Activated CD8-positive, alpha-beta memory T cell treated with anti-CD3 and anti-CD28 coated beads, Interleukin-2, amount 10 ng/mL, durations not matched to agents 7 days and 5 days (primary cell): Measurements from ENCODE around the gene CRISPLD2. TPM values are rescaled to one million over a fixed set of nuclear protein-coding genes. Genes with fewer than 3 reads are reported as not detected.
"Not testable (repeated sequence)": the region's sequence is repeated elsewhere in the genome, so short reads cannot be mapped to it uniquely, and the experiment has no call there.

ENCODE experiments used
- ATAC-seq: fragments of 150-1000 bp; cut with Tn5 transposase; one replicate; pipeline ENCODE4 v1.10.0; 2021; ENCODE audit warnings: moderate library complexity
- CTCF ChIA-PET: fragments of 350-600 bp; sonication (Branson Sonifier 250); formaldehyde crosslinking; loops from one replicate; lab custom pipeline; 2021; ENCODE audit warnings: antibody characterized with exemption; lab: Charles Lee
- DNase-seq: peaks from one replicate; pipeline ENCODE4 v3.0.0-alpha.2; 2020
- H3K27ac Mint-ChIP-seq: one replicate; pipeline ENCODE4 v1.8.0; 2021; ENCODE audit warnings: mild to moderate bottlenecking, mixed read lengths
- H3K27me3 Mint-ChIP-seq: one replicate; pipeline ENCODE4 v1.8.0; 2021; ENCODE audit warnings: mixed read lengths
- H3K36me3 Mint-ChIP-seq: one replicate; pipeline ENCODE4 v1.8.0; 2021; ENCODE audit warnings: mild to moderate bottlenecking, mixed read lengths
- H3K4me1 Mint-ChIP-seq: one replicate; pipeline ENCODE4 v1.8.0; 2021; ENCODE audit warnings: mixed read lengths
- H3K4me3 Mint-ChIP-seq: one replicate; pipeline ENCODE4 v1.8.0; 2021; ENCODE audit warnings: mild to moderate bottlenecking, moderate library complexity, mixed read lengths
- H3K9me3 Mint-ChIP-seq: one replicate; pipeline ENCODE4 v1.8.0; 2022; ENCODE audit warnings: low read depth, mixed read lengths
- total RNA-seq, 2 experiments: library from RNA; stranded (reverse); gene quantifications; one replicate each; pipeline ENCODE4 v1.2.3, GENCODE V29; 2021

Gene CRISPLD2
- total RNA-seq, 2 experiments from 2014 or later, result not detected

DNA sequence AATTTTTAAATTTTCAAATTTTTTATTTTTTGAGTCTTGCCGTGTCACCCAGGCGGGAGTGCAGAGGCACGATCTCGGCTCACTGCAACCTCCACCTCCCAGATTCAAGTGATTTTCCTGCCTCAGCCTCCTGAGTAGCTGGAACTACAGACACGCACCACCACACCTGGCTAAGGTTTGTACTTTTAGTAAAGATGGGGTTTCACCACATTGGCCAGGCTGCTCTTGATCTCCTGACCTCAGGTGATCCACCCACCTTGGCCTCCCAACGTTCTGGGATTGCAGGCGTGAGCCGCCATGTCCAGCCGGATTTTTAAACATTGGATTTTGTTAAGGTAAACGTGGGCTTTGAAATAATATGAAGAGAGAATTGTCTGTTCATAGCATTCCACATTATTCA, 11.9 kb downstream of the CRISPLD2 start:
- not testable (repeated sequence) for H3K9me3 Mint-ChIP-seq, H3K36me3 Mint-ChIP-seq, H3K4me1 Mint-ChIP-seq, H3K27ac Mint-ChIP-seq, ATAC-seq, H3K4me3 Mint-ChIP-seq, DNase-seq
- CTCF ChIA-PET, result interaction anchor here (1.0 to 1.5 kb wide), 2 partner anchors 24 to 139 kb away, joined by 3 read pairs; no protein-coding TSS in a partner anchor
- H3K27me3 Mint-ChIP-seq, result peaks cover 21% of the 10 kb centered on the region

DNA sequence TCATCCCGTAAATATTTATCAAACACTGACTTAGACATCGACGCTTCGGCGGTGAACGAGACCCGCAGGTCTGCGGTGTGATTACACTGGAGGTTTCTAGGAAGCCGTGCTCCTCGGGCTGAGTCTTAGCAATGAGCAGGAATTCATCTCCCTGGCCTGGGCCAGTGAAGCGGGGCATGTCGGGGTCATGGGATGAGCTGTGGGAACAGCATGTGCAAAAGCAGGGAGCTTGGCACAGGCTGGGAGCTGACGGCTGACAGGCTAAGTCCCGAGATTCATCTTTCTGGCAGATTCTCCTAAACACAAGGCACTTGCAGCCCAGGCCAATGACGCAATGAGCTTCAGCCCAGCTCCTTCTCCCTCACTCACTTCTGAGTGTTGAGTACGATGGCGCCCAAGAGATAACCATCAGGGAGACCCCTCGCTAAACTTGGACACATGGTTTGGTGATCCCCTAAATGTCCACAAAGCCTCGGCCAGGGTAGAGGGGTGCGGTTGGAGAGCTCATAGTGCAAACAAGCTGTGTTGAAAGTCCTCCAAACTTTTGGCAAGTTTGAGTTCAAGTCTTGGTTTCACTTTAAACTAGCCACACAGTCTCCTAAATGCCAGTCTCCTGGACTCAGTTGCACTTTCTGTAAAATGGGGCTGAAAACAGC, 12.8 kb downstream of the CRISPLD2 start:
- ATAC-seq (no peak), DNase-seq (no peak)
- no peaks in the 10 kb centered on the region for H3K36me3 Mint-ChIP-seq
- CTCF ChIA-PET, result interaction anchor here (1.5 kb wide), 1 partner anchor 138 kb away, joined by 3 read pairs; no protein-coding TSS in a partner anchor
- no peaks in the 10 kb centered on the region for H3K4me1 Mint-ChIP-seq
- H3K9me3 Mint-ChIP-seq, result no peaks in the 10 kb centered on the region
- H3K4me3 Mint-ChIP-seq, result no peak overlapping the region
- no peak overlapping the region for H3K27ac Mint-ChIP-seq
- peaks cover 21% of the 10 kb centered on the region for H3K27me3 Mint-ChIP-seq

GRCh38 chr16:84833144-84833500, 13.3 kb downstream of the CRISPLD2 start:
- no peaks in the 10 kb centered on the region for H3K4me1 Mint-ChIP-seq
- H3K36me3 Mint-ChIP-seq, result no peaks in the 10 kb centered on the region
- H3K27me3 Mint-ChIP-seq, result peaks cover 18% of the 10 kb centered on the region
- no peak overlapping the region for H3K4me3 Mint-ChIP-seq
- no peak for DNase-seq
- H3K9me3 Mint-ChIP-seq, result no peaks in the 10 kb centered on the region
- ATAC-seq, result no peak
- CTCF ChIA-PET, result interaction anchor here (1.5 kb wide), 1 partner anchor 138 kb away, joined by 3 read pairs; no protein-coding TSS in a partner anchor
- no peak overlapping the region for H3K27ac Mint-ChIP-seq

DNA sequence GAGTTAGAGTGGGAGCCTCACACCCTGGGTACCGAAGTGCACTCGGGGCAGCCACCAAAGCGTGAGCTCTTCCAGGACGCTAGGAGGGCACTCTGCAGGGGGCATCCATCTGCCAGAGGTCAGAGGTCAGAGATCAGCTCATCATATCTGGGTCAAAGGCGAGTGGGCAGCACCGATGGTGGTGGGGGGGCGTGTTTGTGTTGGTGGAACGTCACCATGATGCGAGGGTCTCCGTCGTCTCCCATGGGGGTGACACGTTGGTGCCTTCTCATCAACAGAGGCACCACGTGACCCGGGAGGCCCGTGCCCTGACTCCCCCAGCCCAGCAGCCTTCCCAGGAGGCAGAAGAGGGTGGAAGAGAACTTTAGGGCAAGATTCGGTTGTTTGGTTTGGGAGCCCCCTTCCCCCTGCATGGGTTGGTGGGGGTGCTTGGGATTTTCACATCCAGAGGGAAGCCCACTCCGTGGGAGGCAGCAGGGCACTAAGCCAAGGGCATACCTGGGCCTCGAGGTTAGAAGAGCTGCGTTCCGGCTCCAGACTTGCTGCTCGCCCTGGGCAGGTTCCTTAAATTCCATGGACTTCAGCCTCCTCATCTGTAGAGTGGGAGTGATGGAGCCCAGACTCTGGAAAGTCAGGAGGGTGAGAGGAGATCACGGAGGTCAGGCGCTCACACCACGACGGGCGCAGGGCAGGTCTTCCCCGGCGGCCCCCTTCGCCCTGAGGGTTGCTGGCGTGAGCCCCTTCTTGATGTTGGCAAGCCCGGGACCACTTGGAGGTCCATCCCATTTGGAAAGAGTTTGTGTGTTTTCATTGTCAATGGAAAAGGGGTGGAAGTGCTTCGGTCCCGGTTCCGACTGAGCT, 14.0 kb downstream of the CRISPLD2 start:
- DNase-seq (no peak), ATAC-seq (no peak)
- Mint-ChIP-seq H3K4me3 (no peak overlapping the region), H3K9me3 (no peaks in the 10 kb centered on the region), H3K27ac (no peak overlapping the region), H3K4me1 (no peaks in the 10 kb centered on the region), H3K36me3 (no peaks in the 10 kb centered on the region), H3K27me3 (peaks cover 17% of the 10 kb centered on the region)
- CTCF ChIA-PET, result no interaction called here

GRCh38 chr16:84834403-84834772, 14.6 kb downstream of the CRISPLD2 start:
- H3K36me3 Mint-ChIP-seq, result no peaks in the 10 kb centered on the region
- no peak overlapping the region for H3K27ac Mint-ChIP-seq
- ATAC-seq (no peak), DNase-seq (no peak)
- no peak overlapping the region for H3K4me3 Mint-ChIP-seq
- H3K27me3 Mint-ChIP-seq, result peaks cover 15% of the 10 kb centered on the region
- no peaks in the 10 kb centered on the region for H3K4me1 Mint-ChIP-seq
- no peaks in the 10 kb centered on the region for H3K9me3 Mint-ChIP-seq
- CTCF ChIA-PET, result no interaction called here

DNA sequence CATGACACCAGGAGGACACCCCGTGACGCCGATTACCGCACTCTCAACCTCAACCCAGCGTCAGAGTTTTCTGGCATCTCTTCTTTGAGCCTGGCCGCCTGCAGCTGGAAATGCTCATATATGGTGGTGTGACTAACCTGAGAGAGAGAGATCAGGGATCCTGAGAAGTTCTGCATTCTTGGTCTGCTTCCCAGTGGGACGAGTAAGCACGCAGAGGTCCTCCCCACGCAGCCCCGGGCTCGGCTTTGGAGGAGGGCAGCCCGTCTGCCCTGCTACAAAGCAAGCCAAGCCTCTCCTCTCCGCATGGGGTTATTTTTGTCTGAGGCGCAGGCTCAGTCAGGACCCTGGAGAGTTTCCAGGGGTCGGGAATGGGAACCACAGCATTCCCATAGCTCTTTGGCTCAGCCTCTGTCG, 16.5 kb downstream of the CRISPLD2 start:
- DNase-seq (no peak), ATAC-seq (no peak)
- Mint-ChIP-seq H3K9me3 (no peaks in the 10 kb centered on the region), H3K4me3 (no peak overlapping the region), H3K36me3 (no peaks in the 10 kb centered on the region), H3K27ac (no peak overlapping the region), H3K27me3 (peaks cover 19% of the 10 kb centered on the region), H3K4me1 (no peaks in the 10 kb centered on the region)
- CTCF ChIA-PET, result no interaction called here

- DNase-seq, result no peak
- no peaks in the 10 kb centered on the region for H3K4me1 Mint-ChIP-seq
- ATAC-seq, result no peak
- no peak overlapping the region for H3K27ac Mint-ChIP-seq
- CTCF ChIA-PET, result no interaction called here
- no peaks in the 10 kb centered on the region for H3K36me3 Mint-ChIP-seq
- no peak overlapping the region for H3K4me3 Mint-ChIP-seq
- H3K27me3 Mint-ChIP-seq, result peaks cover 24% of the 10 kb centered on the region
- H3K9me3 Mint-ChIP-seq, result no peaks in the 10 kb centered on the region
These were observed 17.2 kb downstream of the CRISPLD2 start for GRCh38 chr16:84836967-84837366.

DNA sequence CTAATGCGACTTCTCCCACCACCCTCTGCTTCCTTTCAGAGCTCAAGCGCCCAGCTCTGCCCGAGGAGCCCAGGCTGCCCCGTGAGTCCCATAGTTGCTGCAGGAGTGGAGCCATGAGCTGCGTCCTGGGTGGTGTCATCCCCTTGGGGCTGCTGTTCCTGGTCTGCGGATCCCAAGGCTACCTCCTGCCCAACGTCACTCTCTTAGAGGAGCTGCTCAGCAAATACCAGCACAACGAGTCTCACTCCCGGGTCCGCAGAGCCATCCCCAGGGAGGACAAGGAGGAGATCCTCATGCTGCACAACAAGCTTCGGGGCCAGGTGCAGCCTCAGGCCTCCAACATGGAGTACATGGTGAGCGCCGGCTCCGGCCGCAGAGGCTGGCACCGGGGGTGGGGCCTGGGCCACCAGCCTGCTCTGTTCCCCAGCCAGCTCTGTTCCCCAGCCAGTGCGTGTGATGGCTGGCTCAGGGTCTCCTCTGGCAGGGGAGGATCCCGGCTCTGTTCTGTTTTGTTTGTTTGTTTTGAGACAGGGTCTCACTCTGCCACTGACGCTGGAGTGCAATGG, 18.7 kb downstream of the CRISPLD2 start:
- H3K27me3 Mint-ChIP-seq, result peaks cover 36% of the 10 kb centered on the region
- ATAC-seq (no peak), DNase-seq (no peak)
- no peaks in the 10 kb centered on the region for H3K36me3 Mint-ChIP-seq
- CTCF ChIA-PET, result interaction anchor here (0.6 kb wide), 1 partner anchor 710 kb away, joined by 3 read pairs; no protein-coding TSS in a partner anchor
- peaks cover 6% of the 10 kb centered on the region for H3K4me1 Mint-ChIP-seq
- no peaks in the 10 kb centered on the region for H3K9me3 Mint-ChIP-seq
- no peak overlapping the region for H3K4me3 Mint-ChIP-seq
- H3K27ac Mint-ChIP-seq, result no peak overlapping the region

GRCh38 chr16:84839054-84839453, 19.3 kb downstream of the CRISPLD2 start:
- DNase-seq (no peak), ATAC-seq (no peak)
- Mint-ChIP-seq H3K27me3 (peaks cover 41% of the 10 kb centered on the region), H3K9me3 (no peaks in the 10 kb centered on the region), H3K36me3 (no peaks in the 10 kb centered on the region), H3K4me1 (peaks cover 7% of the 10 kb centered on the region), H3K4me3 (no peak overlapping the region), H3K27ac (no peak overlapping the region)
- CTCF ChIA-PET, result no interaction called here

GRCh38 chr16:84839956-84840355, 20.2 kb downstream of the CRISPLD2 start:
- H3K27me3 Mint-ChIP-seq, result peaks cover 42% of the 10 kb centered on the region
- no peaks in the 10 kb centered on the region for H3K9me3 Mint-ChIP-seq
- H3K27ac Mint-ChIP-seq, result no peak overlapping the region
- H3K4me3 Mint-ChIP-seq, result no peak overlapping the region
- DNase-seq (no peak), ATAC-seq (no peak)
- peaks cover 7% of the 10 kb centered on the region for H3K4me1 Mint-ChIP-seq
- CTCF ChIA-PET, result no interaction called here
- H3K36me3 Mint-ChIP-seq, result no peaks in the 10 kb centered on the region

DNA sequence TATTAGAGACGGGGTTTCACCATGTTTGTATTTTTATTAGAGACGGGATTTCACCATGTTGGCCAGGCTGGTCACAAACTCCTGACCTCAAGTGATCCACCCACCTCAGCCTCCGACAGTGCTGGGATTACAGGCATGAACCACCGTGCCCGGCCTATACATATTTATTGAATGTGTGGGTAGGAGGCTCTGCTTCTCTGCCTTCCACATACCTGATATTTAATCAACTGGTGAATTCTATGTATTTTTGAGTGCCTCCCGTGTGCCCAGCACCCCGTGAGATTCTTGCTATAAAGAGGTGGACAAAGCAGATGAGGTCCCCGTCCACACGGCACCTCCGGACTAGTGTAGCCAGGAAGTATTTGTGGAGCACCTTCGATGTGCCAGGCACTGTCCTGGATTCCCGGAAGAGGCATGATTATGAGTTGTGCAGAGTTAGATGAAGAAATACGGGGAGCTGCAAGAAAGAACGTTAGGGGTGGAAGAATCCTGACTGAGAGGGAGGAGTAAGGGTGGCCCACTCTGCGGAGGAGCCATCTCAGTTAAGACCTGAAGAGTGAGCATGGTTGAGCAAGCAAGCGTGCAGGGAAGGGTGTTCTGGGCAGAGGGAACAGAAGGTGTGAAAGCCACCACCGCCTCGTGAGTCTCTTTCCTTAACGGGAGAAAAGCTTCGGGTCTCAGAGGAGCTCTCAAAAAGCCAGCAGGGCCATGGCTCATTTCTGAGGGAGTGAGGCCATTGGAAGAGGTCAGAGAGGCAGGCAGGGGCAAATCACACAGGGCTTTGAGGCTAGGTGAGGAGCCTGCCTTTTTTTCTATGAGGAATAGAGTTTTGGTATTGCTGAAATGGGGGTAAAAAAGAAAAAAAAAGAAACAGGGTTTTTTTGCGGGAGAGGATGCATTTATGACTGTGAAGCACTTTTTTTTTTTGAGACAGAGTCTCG, 21.2 kb downstream of the CRISPLD2 start:
- Mint-ChIP-seq H3K36me3 (no peaks in the 10 kb centered on the region), H3K9me3 (no peaks in the 10 kb centered on the region), H3K27me3 (peaks cover 40% of the 10 kb centered on the region), H3K4me1 (peaks cover 7% of the 10 kb centered on the region), H3K27ac (no peak overlapping the region), H3K4me3 (no peak overlapping the region)
- CTCF ChIA-PET, result interaction anchor here (0.7 kb wide), 1 partner anchor 318 kb away, joined by 3 read pairs; no protein-coding TSS in a partner anchor
- DNase-seq (no peak), ATAC-seq (no peak)

DNA sequence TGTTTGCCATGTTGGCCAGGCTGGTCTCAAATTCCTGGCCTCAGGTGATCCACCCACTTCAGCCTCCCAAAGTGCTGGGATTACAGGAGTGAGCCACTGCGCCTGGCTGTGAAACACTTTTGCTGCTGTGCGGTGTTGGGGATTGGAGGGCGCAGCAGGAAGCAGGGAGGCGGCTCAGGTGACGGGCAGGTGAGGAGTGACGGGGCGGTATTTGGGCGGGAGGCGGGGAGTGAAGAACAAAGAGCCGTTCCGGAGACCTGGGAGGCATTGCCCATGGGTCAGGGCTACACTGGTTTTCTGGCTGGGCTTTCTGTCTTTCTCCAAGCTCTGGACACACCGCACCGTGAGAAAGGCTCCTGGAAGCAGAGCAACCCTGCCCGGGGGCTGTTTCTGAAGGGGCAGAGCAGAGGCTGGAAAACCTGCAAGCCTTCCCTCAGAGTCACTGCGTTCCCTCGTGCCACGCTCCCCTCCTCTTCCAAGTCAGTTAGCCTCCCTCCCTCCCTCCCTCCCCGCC, 22.1 kb downstream of the CRISPLD2 start:
- Mint-ChIP-seq H3K4me1 (peaks cover 7% of the 10 kb centered on the region), H3K27me3 (peaks cover 38% of the 10 kb centered on the region), H3K27ac (no peak overlapping the region), H3K36me3 (no peaks in the 10 kb centered on the region), H3K9me3 (no peaks in the 10 kb centered on the region), H3K4me3 (no peak overlapping the region)
- no peak for DNase-seq
- no peak for ATAC-seq
- CTCF ChIA-PET, result no interaction called here
